Measurements from ENCODE around the gene CLTCL1. TPM values are rescaled to one million over a fixed set of nuclear protein-coding genes. Genes with fewer than 3 reads are reported as not detected.

CLTCL1 gene
- total and polyA plus RNA-seq, 3 donors from 2014 or later: 46.6 to 107 (median 54.4) TPM

DNA sequence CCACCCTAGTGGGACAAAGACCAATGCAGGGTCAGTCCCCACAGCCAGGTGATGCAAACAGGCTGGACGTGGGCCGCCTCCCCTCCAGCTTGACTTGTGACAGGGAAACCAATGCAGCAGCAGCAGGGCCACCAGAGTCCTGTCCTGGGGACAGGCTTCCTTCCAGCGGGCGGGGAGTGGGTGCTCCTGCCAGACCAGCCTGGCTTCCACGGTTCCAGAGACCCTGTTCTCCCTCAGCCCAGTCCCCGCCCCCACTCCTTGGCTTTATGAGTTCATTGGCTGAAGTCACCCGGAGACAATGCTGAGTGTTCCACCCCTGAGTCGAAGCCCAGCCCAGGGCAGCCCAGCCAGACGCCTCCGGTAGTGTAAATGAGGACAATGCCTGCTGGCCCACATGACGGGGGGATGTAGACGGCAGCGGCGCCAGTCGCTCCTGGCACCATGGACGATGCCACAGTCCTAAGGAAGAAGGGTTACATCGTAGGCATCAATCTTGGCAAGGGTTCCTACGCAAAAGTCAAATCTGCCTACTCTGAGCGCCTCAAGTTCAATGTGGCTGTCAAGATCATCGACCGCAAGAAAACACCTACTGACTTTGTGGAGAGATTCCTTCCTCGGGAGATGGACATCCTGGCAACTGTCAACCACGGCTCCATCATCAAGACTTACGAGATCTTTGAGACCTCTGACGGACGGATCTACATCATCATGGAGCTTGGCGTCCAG lies 160.4 kb downstream of the CLTCL1 start, which contains the start of gene TSSK2:
Gene TSSK2, plus strand, starts transcription at position 350 of the 726 bp plus-strand sequence. Its CDS starts 92 bp downstream, at position 442.
- TF ChIP-seq, protein P1, sequence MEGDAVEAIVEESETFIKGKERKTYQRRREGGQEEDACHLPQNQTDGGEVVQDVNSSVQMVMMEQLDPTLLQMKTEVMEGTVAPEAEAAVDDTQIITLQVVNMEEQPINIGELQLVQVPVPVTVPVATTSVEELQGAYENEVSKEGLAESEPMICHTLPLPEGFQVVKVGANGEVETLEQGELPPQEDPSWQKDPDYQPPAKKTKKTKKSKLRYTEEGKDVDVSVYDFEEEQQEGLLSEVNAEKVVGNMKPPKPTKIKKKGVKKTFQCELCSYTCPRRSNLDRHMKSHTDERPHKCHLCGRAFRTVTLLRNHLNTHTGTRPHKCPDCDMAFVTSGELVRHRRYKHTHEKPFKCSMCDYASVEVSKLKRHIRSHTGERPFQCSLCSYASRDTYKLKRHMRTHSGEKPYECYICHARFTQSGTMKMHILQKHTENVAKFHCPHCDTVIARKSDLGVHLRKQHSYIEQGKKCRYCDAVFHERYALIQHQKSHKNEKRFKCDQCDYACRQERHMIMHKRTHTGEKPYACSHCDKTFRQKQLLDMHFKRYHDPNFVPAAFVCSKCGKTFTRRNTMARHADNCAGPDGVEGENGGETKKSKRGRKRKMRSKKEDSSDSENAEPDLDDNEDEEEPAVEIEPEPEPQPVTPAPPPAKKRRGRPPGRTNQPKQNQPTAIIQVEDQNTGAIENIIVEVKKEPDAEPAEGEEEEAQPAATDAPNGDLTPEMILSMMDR (IDR thresholded peaks at IDR 0.05): no peak
- TF ChIP-seq POLR2A (IDR thresholded peaks at IDR 0.05): no peak
- intact Hi-C loops (cut with DNase I; ENCODE audit: low total_unique reads): loop anchor here (10.0 kb wide), 1 partner anchor 504 kb away; no protein-coding TSS in a partner anchor
- Histone ChIP-seq H3K27me3 (no peaks in the 10 kb centered on the region), H3K4me1 (peaks cover 5% of the 10 kb centered on the region), H3K27ac (no peak within 1 kb of the TSS), H3K36me3 (ENCODE audit: low read depth, missing control alignments) (no peaks in the 10 kb centered on the region), H3K4me3 (no peak within 1 kb of the TSS), H3K9me3 (no peaks in the 10 kb centered on the region)
- 88 to 97% methylated on average over 12 to 27 of the region's 27 CpGs for WGBS, 2 donors
- no peak for DNase-seq

DNA sequence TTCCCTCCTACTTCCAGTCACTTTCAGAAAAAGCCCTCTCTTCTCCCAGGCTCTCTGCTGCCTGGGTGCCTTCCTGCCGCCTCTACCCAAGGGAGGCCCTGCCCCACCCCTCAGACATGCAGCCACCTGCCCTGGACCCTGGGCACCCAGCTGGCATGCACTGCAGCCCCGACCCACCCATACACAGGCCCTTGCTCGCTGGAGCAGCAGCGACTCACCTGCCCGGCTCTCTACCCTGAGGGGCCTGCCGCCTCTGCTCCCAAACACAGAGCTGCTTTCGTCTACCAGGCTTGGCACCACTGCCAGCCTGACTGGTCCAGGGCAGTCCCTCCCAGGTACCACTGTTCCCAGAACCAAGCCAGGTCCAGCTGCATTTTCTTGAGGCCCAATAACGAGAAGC lies 161.6 kb downstream of the CLTCL1 start:
- DNase-seq: no peak
- no peaks in the 10 kb centered on the region for H3K27me3 ChIP-seq

More for the DNA sequence above, 161.6 kb downstream of the CLTCL1 start:
- 76 to 81% methylated on average over 5 to 8 of the region's 8 CpGs for WGBS, 2 donors
- intact Hi-C loops (cut with DNase I; ENCODE audit: low total_unique reads): loop anchor here (10.0 kb wide), 1 partner anchor 505 kb away; no protein-coding TSS in a partner anchor
- Histone ChIP-seq H3K27ac (no peak overlapping the region), H3K9me3 (no peaks in the 10 kb centered on the region), H3K36me3 (ENCODE audit: low read depth, missing control alignments) (no peaks in the 10 kb centered on the region), H3K4me3 (no peak overlapping the region), H3K4me1 (peaks cover 5% of the 10 kb centered on the region)
- TF ChIP-seq POLR2A (IDR thresholded peaks at IDR 0.05): no peak
- TF ChIP-seq, protein P1 (IDR thresholded peaks at IDR 0.05): no peak

Small RNAs within 50 kb of the gene (small RNA-seq; reads per million reads assigned to genes)
- gene AC000081.1 (0 reads per million in 2 donors), gene RF00398 (0 reads per million in 2 donors)

Other genes with a start within 250 kb of the CLTCL1 start
- 100 to 1,000 TPM in 1 of 2 donors, 10 to 100 TPM in 1; 89.5 to 106 TPM for gene DGCR2, start 169.3 kb downstream of the CLTCL1 start, total RNA-seq
- gene DGCR2, start 169.3 kb downstream of the CLTCL1 start, polyA plus RNA-seq (ENCODE audit: insufficient read depth, low read depth, low replicate concordance): 64.6 TPM
- gene TSSK2, start 160.4 kb downstream of the CLTCL1 start, total RNA-seq: 100 to 1,000 TPM in 1 of 2 donors, 10 to 100 TPM in 1; 66.0 to 188 TPM
- 205 TPM for gene TSSK2, start 160.4 kb downstream of the CLTCL1 start, polyA plus RNA-seq (ENCODE audit: insufficient read depth, low read depth, low replicate concordance)
- 10 to 100 TPM; 27.4 to 38.0 TPM for gene ESS2, start 147.1 kb downstream of the CLTCL1 start, total RNA-seq
- gene ESS2, start 147.1 kb downstream of the CLTCL1 start, polyA plus RNA-seq (ENCODE audit: insufficient read depth, low read depth, low replicate concordance): 42.9 TPM
- gene GSC2, start 141.4 kb downstream of the CLTCL1 start, total RNA-seq: 10 to 100 TPM; 15.3 to 16.0 TPM
- 2.3 TPM for gene GSC2, start 141.4 kb downstream of the CLTCL1 start, polyA plus RNA-seq (ENCODE audit: insufficient read depth, low read depth, low replicate concordance)
- gene SLC25A1, start 113.0 kb downstream of the CLTCL1 start, total RNA-seq: 10 to 100 TPM; 61.7 to 64.9 TPM
- 56.0 TPM for gene SLC25A1, start 113.0 kb downstream of the CLTCL1 start, polyA plus RNA-seq (ENCODE audit: insufficient read depth, low read depth, low replicate concordance)
- 10 to 100 TPM; 21.8 to 25.7 TPM for gene HIRA, start 140.0 kb upstream of the CLTCL1 start, total RNA-seq
- 17.7 TPM for gene HIRA, start 140.0 kb upstream of the CLTCL1 start, polyA plus RNA-seq (ENCODE audit: insufficient read depth, low read depth, low replicate concordance)
- gene MRPL40, start 140.8 kb upstream of the CLTCL1 start, total RNA-seq: 10 to 100 TPM; 28.9 to 29.2 TPM
- gene MRPL40, start 140.8 kb upstream of the CLTCL1 start, polyA plus RNA-seq (ENCODE audit: insufficient read depth, low read depth, low replicate concordance): 53.8 TPM
- 10 to 100 TPM; 60.9 to 64.1 TPM for gene C22orf39, start 156.0 kb upstream of the CLTCL1 start, total RNA-seq
- 38.7 TPM for gene C22orf39, start 156.0 kb upstream of the CLTCL1 start, polyA plus RNA-seq (ENCODE audit: insufficient read depth, low read depth, low replicate concordance)
- 10 to 100 TPM; 46.1 to 54.5 TPM for gene UFD1, start 187.5 kb upstream of the CLTCL1 start, total RNA-seq
- 86.6 TPM for gene UFD1, start 187.5 kb upstream of the CLTCL1 start, polyA plus RNA-seq (ENCODE audit: insufficient read depth, low read depth, low replicate concordance)
- 10 to 100 TPM; 38.8 to 43.7 TPM for gene CDC45, start 188.2 kb upstream of the CLTCL1 start, total RNA-seq
- gene CDC45, start 188.2 kb upstream of the CLTCL1 start, polyA plus RNA-seq (ENCODE audit: insufficient read depth, low read depth, low replicate concordance): 47.2 TPM
- 10 to 100 TPM; 29.2 to 42.0 TPM for gene CLDN5, start 232.7 kb upstream of the CLTCL1 start, total RNA-seq
- 10.4 TPM for gene CLDN5, start 232.7 kb upstream of the CLTCL1 start, polyA plus RNA-seq (ENCODE audit: insufficient read depth, low read depth, low replicate concordance)

Data from testis (tissue), 3 donors.